ENCODE data around the gene TBL2.
"Not testable (repeated sequence)": the region's sequence is repeated elsewhere in the genome, so short reads cannot be mapped to it uniquely, and the experiment has no call there.

TBL2 gene

GRCh38 chr7:73606801-73607691 lies 28.7 kb upstream of the TBL2 start:
- peak; percentile 91 for DNase-seq (ENCODE audit: low spot score)

DNA sequence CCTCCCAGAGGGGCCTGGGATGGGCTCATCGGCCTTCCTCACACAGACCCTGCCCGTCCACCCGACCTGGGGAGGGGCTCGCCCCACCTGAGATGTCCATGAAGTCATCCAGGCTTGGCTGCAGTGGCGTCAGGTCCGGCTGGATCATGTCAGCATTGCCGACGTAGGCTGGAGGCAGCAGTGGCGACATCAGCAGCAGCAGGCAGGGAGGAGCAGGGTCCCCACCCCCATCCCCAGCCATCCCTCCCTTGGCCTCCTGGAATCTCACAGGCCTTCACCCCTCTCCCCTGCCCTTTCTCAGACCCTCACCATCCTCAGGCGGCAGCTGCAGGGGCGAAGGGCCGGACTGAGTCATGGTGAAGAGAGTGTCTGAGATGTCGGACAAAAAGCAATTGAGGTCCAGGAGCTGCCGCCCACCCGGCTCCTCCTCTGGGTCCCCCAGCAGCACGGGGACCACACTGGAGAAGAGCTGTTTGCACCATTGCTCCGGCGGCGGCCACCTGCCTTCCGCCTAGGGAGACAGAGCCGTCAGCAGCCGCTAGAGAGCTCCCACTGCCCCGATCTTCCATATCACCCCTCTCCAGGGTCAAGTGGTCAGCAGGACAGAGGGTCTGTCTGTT lies 27.3 kb upstream of the TBL2 start:
- DNase-seq (ENCODE audit: low spot score): no peak

GRCh38 chr7:73602721-73603651 lies 24.6 kb upstream of the TBL2 start:
- no peak for DNase-seq (ENCODE audit: low spot score)

- DNase-seq (ENCODE audit: low spot score): no peak
Measured at GRCh38 chr7:73599916-73600315, 21.5 kb upstream of the TBL2 start.

DNA sequence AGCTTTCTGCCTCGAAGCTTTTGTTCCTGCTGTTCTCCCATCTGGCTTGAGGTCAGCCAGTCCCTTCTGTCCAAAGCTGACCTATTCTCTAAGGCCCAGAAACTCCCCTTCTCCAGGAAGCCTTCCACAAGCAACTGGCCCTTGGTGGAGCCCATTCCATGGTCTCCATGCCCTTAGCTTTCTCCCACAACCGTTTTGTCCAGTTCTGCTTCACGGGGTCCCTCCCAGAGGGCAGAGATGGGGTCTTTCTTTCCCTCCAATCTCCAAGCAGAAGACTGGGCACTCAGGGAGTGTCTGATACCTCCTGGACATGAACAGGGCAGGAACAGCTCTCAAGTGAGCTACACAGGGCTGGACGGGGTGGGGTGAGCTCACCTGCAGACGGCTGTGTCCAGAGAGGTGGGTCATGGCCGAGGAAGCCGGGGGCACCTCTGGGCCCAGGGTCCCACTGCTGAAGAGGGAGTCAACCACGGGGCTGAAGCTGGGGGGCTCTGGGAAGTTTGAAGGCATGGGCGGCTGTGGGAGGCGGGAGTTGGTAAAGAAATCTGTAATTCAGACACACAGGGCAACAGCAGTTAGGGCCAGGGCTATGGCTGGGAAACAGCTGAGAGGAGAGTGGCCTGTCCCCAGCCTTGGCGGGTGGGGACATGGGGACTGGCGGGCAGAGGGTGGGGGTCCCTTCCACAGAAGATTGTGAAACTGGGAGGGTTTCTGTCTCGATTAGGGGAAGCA lies 20.9 kb upstream of the TBL2 start:
- DNase-seq (ENCODE audit: low spot score): no peak

DNA sequence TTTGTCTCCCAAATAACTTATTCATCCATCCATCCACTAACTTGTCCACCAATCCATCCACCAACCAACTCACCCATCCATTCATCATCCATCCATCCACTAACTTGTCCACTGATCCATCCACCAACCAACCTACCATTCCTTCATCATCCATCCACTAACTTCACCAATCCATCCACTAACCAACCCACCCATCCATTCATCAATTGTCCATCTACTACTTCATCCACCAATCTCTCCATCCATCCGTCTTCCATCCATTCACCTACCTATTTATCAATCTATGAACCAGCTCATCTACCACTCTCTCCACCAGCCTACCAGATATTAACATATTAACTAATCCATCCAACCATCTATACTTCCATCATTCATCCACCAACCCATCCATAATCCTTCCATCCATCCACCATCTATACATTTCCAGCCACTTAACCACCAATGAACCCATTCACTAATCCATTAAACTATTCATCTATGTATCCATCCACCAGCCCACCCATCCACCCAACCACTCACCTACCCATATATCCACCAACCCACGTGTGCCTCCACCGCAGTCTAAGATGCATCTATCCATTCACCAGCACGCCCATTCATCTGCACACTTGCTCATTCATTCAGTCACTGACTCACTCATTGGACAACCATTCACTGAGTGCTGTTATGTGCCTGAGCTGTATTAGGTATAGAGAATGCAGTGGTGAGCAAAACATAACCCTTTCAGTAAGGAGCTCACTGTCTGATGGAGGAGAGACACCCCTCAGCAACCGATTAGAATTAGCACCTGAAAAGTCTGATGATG lies 19.8 kb upstream of the TBL2 start:
- no peak for DNase-seq (ENCODE audit: low spot score)

DNA sequence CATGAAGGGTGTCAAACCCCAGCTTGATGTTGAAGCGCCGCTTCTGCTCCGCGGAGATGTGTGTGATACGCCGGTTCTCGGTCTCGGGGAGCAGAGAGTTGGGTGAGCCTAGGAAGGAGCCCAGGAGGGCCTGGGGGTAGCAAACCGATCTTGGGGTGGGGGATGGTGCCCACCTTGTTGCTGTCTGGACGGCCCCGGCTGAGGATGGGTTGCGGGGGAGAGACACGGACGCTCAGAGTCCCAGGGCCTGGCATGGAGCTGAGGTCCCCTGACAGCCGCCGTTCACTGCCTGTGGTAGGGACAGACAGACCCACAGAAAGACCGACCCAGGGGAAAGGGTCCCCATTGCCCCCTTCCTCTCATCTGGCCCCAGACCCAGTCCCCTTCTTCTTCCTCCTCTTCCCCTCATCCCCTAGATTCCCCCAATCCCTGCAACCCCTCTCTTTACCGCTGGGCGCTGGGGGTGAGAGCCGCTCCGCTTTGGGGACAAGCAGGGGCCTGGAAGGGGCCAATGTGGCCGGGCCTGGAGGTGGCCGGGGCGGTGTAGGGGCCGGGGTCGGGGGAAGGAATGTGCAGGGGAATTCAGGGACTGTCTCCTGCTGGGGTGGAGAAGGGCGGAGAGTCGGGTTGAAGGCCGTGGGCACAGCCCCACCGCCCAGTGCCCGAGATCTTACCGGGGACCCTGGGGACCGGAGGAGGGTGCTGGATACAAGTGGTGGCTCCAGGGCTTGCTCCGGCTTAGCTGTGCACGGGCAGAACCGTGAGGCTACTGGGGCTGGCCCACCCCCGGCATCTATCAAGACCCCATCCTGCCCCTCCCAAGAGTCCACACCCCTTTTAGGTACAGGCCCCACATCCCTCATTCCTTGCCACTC lies 18.0 kb upstream of the TBL2 start:
- DNase-seq (ENCODE audit: low spot score): no peak

- no peak for DNase-seq (ENCODE audit: low spot score)
Measured at GRCh38 chr7:73595358-73595757, 17.0 kb upstream of the TBL2 start.

DNA sequence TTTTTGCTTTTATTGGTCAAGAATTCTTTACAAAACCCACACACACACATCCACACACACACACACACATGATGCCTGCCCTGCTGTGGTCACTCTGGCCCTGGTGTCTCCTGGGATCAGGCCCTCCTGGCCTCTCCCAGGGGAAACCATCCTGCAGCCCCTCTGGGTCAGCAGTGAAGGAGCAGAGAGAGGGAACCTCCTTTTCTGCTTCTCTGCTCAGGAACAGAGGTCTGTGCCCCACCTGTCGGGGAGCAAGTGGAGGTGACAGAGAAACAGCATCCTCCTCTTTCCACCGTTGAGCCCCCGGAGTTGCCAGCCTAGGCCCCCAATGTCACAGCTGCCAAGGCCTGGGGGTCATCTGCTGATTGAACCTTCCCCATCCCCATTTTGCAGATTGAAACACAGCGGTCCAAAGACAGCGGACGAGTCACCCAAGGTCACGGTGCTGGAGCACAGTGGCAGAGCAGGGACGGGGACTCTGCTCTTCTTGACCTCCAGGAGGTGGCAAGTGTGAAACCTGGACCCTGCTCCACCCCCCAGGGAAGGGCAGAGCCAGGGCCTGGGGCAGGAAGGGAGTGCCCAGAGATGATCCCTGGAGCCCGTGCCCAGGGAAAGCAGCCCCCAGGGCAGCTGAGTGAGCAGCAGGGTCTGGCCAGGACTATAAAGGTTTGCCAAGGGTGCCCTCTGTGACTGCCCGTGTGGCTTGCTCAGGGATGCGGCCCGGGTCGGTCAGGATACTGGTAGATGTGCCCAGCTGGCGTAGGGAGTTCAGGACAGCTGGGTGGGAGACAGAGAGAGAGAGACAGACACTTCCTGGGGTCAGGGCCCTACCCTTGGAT lies 15.0 kb upstream of the TBL2 start:
- DNase-seq (ENCODE audit: low spot score): no peak

DNA sequence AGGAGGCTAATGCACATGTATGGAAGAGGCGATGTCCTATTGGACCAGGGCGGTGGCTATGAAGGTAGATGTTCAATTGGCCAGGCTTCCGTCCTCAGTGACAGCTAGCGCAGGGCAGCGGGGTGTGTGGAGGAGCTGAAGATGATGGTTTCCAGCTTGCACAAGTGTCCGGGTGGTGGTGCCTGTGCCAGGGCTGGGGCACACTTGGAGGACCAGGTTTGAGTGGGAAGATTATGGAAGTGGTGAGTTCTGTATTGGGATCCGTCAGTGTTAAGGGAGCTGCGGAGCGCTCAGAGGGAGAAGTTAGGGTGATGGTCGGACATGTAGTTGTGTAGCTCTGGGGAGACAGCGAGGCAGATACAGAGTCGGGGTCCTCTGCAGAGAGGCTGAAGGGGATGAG lies 8.5 kb upstream of the TBL2 start:
- no peak for DNase-seq (ENCODE audit: low spot score)

DNA sequence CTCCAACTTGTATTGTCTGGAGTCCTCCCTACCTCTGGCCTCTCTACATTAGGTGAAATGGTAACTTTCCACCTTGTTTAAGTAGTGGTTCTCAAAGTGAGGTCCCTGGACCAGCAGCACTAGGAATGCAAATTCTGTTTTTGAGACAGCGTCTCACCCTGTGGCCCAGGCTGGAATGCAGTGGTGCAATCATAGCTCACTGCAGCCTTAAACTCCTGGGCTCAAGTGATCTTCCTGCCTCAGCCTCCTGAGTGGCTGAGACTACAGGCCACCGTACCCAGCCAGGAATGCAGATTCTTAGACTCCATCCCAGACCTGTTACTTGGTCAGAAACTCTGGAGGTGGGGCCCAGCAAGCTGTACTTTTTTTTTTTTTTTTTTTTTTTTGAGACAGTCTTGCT lies 6.8 kb upstream of the TBL2 start:
- no peak for DNase-seq (ENCODE audit: low spot score)

DNA sequence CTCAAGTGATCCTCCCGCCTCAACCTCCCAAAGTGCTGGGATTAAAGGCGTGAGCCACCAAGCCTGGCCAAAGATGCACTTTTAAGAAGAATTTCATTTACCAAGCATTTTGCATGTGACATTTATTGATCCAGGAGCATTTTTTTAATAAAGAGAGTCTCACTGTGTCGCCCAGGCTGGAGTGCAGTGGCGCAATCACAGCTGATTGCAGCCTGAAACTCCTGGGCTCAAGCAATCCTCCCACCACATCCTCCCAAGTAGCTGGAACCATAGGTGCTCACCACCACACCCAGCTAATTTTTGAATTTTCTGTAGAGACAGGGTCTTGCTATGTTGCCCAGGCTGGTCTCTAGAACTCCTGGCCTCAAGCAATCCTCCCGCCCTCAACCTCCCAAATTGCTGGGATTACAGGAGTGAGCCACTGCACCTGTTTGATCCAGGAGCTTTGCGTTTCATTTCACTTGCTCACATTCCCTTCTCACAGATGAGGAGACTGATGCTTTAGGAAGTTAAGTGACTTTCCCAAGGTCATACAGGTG lies 4.4 kb upstream of the TBL2 start:
- no peak for DNase-seq (ENCODE audit: low spot score)

DNA sequence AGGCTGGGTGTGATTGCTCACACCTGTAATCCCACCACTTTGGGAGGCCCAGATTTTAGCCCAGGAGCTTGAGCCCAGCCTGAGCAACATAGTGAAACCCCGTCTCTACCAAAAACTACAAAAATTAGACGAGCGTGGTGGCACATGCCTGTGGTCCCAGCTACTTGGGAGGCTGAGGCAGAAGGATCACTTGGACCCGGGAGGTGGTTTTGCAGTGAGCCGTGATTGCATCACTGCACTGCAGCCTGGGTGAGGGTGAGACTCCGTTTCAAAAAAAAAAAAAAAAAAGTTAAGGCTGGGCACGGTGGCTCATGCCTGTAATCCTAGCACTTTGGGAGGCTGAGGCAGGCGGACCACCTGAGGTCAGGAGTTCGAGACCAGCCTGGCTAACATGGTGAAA lies 2.6 kb upstream of the TBL2 start:
- not testable (repeated sequence) for DNase-seq (ENCODE audit: low spot score)

DNA sequence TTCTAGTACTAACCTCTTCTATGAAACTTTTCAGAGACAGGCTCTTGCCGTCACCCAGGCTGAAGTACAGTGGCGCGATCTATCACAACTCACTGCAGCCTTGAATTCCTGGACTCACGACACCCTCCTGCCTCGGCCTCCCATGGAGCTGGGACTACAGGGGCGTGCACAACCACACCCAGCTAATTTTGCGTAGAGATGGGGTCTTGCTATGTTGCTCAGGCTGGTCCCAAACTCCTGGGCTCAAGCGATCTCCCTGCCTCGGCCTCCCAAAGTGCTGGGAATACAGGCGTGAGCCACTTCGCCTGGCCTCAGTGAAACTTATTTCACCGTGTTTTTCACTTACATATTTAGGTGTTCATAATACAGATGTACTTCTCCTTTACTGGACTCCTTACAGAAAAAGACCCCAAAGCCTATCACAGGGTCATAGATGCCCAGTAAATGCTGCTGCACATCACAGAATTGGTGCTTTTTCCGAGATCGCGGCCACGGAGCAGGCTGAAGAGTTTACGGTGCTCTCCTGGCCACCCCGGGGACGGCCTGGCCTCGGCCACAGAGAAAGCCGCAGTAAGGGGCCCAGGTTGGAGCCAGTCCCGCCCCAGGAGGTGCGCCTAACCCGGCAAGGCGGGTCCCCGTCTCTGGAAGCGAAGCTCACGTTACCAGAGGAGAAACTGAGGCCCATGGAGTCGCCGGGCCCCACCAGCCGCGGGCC lies 595 bp downstream of the TBL2 start:
- DNase-seq (ENCODE audit: low spot score): no peak

- no peak for DNase-seq (ENCODE audit: low spot score)
Measured at GRCh38 chr7:73573791-73574190, 4.6 kb downstream of the TBL2 start.

GRCh38 chr7:73573276-73573675 lies 5.1 kb downstream of the TBL2 start:
- DNase-seq (ENCODE audit: low spot score): no peak

DNA sequence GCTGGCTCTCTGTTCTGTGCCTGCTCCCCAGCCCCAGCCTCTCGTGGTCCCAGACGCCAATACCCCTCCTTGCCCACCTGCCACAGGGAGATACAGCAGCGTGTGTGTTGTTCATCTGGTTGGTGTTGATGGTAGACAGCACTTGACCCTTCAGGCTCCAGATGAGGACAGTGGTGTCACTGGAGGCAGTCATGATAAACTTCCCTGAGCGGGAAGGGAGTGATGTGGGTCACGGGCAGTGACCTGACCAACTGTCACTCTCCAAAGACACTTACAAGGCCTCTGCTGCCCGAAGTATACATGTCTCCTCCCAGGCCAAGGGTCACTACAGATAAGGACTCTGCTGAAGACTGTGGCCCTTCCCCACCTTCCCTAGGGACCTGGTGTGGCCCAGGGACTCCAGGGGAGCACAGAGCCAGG lies 5.6 kb downstream of the TBL2 start:
- DNase-seq (ENCODE audit: low spot score): no peak

GRCh38 chr7:73570977-73571376 lies 7.4 kb downstream of the TBL2 start:
- no peak for DNase-seq (ENCODE audit: low spot score)
